Measurements from ENCODE around the gene PIK3CA. TPM values are rescaled to one million over a fixed set of nuclear protein-coding genes. Genes with fewer than 3 reads are reported as not detected.

PIK3CA gene
- total RNA-seq = 59.6 TPM

GRCh38 chr3:179147873-179148615, at the start of gene PIK3CA:
TSS of gene PIK3CA (plus strand) at chr3:179148357. CDS start at chr3:179198826, 50,469 bp downstream.

GRCh38 chr3:179250803-179251476, 102.8 kb downstream of the PIK3CA start, which contains the start of gene KCNMB3:
TSS of gene KCNMB3 (minus strand) at chr3:179251114. CDS start at chr3:179250990, 124 bp downstream.

Other genes starting within 250 kb of the PIK3CA start
- 11.7 TPM for gene ZMAT3, start 76.5 kb upstream of the PIK3CA start, total RNA-seq
- gene KCNMB3, start 102.8 kb downstream of the PIK3CA start, total RNA-seq = 4.9 TPM
- 86.6 TPM for gene ZNF639, start 174.7 kb downstream of the PIK3CA start, total RNA-seq
- 70.6 TPM for gene MFN1, start 199.4 kb downstream of the PIK3CA start, total RNA-seq